ENCODE results near the gene ZNF133. TPM values are rescaled to one million over a fixed set of nuclear protein-coding genes. Genes with fewer than 3 reads are reported as not detected.

The ZNF133 gene
- total and polyA plus RNA-seq, 7 donors: 5.2 to 10.1 (median 8.4) TPM

DNA sequence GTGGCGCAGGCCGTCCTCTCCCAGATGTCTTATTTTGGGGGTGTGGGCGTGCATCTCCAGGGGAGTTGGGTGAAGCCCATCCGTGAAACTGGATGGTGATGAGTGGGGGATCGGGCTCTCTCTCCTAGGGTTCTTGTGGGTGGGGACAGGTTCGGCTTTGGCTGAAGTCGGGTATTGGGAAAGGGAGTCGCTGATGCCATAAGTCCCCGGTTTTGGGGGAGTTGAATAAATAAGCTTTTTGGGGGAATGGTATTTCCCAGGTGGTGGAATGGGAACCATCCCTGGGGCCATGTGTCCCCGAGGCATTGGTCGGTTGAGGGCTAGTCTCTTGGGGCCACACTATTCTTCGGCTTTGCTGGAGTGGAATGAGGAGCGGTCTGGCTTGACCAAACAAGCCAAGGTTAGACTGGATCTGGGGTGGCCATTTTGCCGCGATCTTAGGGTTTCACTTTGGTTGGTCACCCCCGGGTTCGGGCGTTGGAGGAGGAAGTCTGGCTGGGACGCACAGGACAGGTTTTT lies 481 bp downstream of the ZNF133 start:
- Histone ChIP-seq H3K4me1 (no peaks in the 10 kb centered on the region), H3K9me3 (peaks cover 13% of the 10 kb centered on the region), H3K36me3 (ENCODE audit: insufficient read depth in 1 of 2, low read depth in 1 of 2) (peaks cover 3 to 9% of the 10 kb centered on the region in 2 donors), H3K27ac (peak overlapping the region; percentile 95), H3K4me3 (peak overlapping the region; percentile 75), H3K27me3 (ENCODE audit: insufficient read depth in 3 of 3, low read length in 2 of 3) (peaks cover 0 to 5% (median 1%) of the 10 kb centered on the region in 3 donors)
- TF ChIP-seq, protein P1, sequence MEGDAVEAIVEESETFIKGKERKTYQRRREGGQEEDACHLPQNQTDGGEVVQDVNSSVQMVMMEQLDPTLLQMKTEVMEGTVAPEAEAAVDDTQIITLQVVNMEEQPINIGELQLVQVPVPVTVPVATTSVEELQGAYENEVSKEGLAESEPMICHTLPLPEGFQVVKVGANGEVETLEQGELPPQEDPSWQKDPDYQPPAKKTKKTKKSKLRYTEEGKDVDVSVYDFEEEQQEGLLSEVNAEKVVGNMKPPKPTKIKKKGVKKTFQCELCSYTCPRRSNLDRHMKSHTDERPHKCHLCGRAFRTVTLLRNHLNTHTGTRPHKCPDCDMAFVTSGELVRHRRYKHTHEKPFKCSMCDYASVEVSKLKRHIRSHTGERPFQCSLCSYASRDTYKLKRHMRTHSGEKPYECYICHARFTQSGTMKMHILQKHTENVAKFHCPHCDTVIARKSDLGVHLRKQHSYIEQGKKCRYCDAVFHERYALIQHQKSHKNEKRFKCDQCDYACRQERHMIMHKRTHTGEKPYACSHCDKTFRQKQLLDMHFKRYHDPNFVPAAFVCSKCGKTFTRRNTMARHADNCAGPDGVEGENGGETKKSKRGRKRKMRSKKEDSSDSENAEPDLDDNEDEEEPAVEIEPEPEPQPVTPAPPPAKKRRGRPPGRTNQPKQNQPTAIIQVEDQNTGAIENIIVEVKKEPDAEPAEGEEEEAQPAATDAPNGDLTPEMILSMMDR (IDR thresholded peaks at IDR 0.05): no peak
- ATAC-seq: peak in 1 of 4 donors; percentile 27
- intact Hi-C loops (cut with DNase I): loop anchor here in 1 of 2 donors (5.0 kb wide), 1 partner anchor 322 kb away; the partner anchor contains the start of genes MGME1 and SNX5
- 2 to 8% (median 4%) methylated on average over 19 of the region's 19 CpGs for WGBS, 3 donors
- DNase-seq: peak; percentile 12 to 50

DNA sequence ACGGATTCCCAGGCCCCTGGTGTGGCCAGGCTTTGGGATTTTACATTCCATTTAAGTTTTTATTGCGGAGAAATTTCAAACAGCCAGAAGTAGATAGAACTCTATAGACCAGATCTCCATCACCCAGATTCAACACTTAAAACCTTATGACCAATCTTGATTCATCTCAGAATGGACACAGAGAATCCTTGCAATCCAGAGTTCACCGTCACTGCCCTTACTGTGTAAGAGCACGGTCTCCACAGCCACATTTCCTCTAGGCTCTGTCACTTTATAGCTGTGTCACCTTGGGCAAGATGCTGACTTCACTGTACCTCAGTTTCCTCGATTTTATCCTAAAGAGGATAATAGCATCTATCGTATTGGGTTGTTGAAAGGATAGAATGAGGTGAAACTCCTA lies 979 bp downstream of the ZNF133 start:
- peaks cover 13% of the 10 kb centered on the region for H3K9me3 ChIP-seq
- ATAC-seq: no peak
- H3K4me3 ChIP-seq: peak overlapping the region; percentile 75
- H3K36me3 ChIP-seq (ENCODE audit: insufficient read depth in 1 of 2, low read depth in 1 of 2): peaks cover 3 to 9% of the 10 kb centered on the region in 2 donors
- TF ChIP-seq, protein P1 (IDR thresholded peaks at IDR 0.05): no peak
- H3K27ac ChIP-seq: no peak overlapping the region
- WGBS, 3 donors: 70 to 77% (median 73%) methylated on average over 6 of the region's 6 CpGs
- peaks cover 0 to 3% (median 0%) of the 10 kb centered on the region in 3 donors for H3K27me3 ChIP-seq (ENCODE audit: insufficient read depth in 3 of 3, low read length in 2 of 3)
- no peaks in the 10 kb centered on the region for H3K4me1 ChIP-seq
- DNase-seq: no peak
- intact Hi-C loops (cut with DNase I): loop anchor here in 1 of 2 donors (5.0 kb wide), 1 partner anchor 322 kb away; the partner anchor contains the start of genes MGME1 and SNX5

DNA sequence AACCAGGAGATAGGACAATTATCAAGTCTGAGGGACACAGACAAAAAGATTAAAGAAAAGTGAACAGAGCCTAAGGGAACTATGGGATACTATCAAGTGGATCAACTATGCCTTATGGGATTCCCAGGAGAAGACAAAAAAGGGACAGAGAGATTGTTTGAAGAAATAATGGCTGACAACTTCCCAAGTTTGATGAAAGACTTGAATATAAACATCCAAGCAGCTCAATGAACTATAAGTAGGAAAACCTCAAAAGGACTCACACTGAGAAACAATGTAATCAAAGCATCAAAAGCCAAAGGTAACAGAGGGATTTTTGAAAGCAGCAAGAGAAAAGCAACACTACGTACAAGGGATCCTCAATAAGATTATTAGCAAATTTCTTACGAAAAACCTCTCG lies 11.0 kb downstream of the ZNF133 start:
- intact Hi-C loops (cut with DNase I): no loop called here
- H3K4me3 ChIP-seq: no peak overlapping the region
- no peak overlapping the region for H3K27ac ChIP-seq
- TF ChIP-seq, protein P1 (IDR thresholded peaks at IDR 0.05): no peak
- ATAC-seq (no peak), DNase-seq (no peak)
- no peaks in the 10 kb centered on the region for H3K4me1 ChIP-seq
- H3K36me3 ChIP-seq (ENCODE audit: insufficient read depth in 1 of 2, low read depth in 1 of 2): peaks cover 0 to 7% of the 10 kb centered on the region in 2 donors
- WGBS, 3 donors: 97 to 99% (median 98%) methylated on average over 3 of the region's 3 CpGs
- H3K9me3 ChIP-seq: no peaks in the 10 kb centered on the region
- no peaks in the 10 kb centered on the region for H3K27me3 ChIP-seq (ENCODE audit: insufficient read depth in 3 of 3, low read length in 2 of 3)

DNA sequence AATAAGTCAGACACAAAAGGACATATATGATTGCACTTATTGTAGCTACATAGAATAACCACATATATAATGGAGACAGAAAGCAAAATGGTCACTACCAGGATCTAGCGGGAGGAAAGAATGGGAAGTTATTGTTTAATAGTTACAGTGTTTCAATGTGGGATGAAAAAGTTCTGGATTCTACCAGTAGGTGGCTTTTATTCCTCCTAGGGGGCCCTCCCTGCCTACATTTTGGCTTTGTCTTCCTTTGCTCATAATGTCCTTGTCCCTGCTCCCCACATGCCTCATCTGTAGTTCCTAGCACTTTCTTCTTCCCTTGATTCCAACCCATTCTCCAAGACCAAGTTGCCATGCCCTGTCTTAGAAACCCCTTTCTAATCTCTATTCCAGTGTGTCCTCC lies 16.3 kb downstream of the ZNF133 start:
- H3K27ac ChIP-seq: no peak overlapping the region
- intact Hi-C loops (cut with DNase I): loop anchor here in 1 of 2 donors (5.0 kb wide), 1 partner anchor 1837 kb away; no protein-coding TSS in a partner anchor
- H3K9me3 ChIP-seq: no peaks in the 10 kb centered on the region
- no peaks in the 10 kb centered on the region for H3K4me1 ChIP-seq
- TF ChIP-seq, protein P1 (IDR thresholded peaks at IDR 0.05): no peak
- ATAC-seq (no peak), DNase-seq (no peak)
- peaks cover 6 to 26% of the 10 kb centered on the region in 2 donors for H3K36me3 ChIP-seq (ENCODE audit: insufficient read depth in 1 of 2, low read depth in 1 of 2)
- H3K4me3 ChIP-seq: no peak overlapping the region
- H3K27me3 ChIP-seq (ENCODE audit: insufficient read depth in 3 of 3, low read length in 2 of 3): no peaks in the 10 kb centered on the region
- WGBS, 3 donors: 95 to 100% (median 100%) methylated on average over 1 of the region's 1 CpG

DNA sequence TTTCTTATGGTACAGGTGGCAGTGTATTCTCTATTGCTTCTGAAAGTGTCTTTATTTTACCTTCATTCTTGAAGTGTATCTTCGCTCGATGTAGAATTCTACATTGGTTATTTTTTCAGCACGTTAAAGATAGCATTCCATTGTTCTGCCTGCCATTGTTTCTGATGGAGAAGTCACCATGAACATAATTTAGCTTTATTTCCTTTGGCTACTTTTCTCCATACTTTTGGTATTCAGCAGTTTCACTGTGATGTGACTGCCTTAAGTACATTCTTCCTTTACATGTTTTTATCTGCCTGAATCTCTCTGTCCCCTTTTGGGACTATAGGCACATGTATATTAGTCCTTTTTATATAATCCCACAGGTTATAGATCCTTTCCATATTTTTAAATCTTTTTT lies 19.0 kb downstream of the ZNF133 start:
- peaks cover 6 to 26% of the 10 kb centered on the region in 2 donors for H3K36me3 ChIP-seq (ENCODE audit: insufficient read depth in 1 of 2, low read depth in 1 of 2)

More for the DNA sequence above, 19.0 kb downstream of the ZNF133 start:
- ATAC-seq: no peak
- intact Hi-C loops (cut with DNase I): no loop called here
- WGBS, 3 donors: 78 to 89% (median 88%) methylated on average over 3 of the region's 3 CpGs
- no peak overlapping the region for H3K27ac ChIP-seq
- no peaks in the 10 kb centered on the region for H3K27me3 ChIP-seq (ENCODE audit: insufficient read depth in 3 of 3, low read length in 2 of 3)
- no peak for DNase-seq
- TF ChIP-seq, protein P1 (IDR thresholded peaks at IDR 0.05): no peak
- H3K9me3 ChIP-seq: no peaks in the 10 kb centered on the region
- H3K4me3 ChIP-seq: no peak overlapping the region
- H3K4me1 ChIP-seq: no peaks in the 10 kb centered on the region

Measured in psoas muscle (tissue), 8 donors.